Measurements from ENCODE around the gene ADGRB3.
"Not testable (repeated sequence)": the region's sequence is repeated elsewhere in the genome, so short reads cannot be mapped to it uniquely, and the experiment has no call there.

Gene ADGRB3

DNA sequence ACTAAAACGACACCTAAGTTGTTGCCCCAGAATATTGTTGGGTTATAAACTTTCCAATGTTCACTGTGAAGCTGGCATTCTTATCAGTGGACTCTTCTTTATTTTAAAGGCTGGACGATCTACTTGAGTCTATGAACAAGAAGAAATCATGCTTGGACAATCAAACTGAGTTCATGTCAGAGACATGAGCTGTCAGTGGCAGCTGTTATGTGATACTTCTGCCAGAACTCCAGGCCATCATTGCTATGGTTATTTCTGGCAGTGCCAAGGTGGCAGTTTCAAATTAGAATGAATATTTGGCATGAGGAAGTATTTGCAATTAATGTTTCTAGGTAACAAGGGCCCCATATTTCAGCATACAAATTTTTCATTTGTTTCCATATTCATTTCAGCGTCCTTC, 744.4 kb downstream of the ADGRB3 start:
- DNase-seq: no peak

DNA sequence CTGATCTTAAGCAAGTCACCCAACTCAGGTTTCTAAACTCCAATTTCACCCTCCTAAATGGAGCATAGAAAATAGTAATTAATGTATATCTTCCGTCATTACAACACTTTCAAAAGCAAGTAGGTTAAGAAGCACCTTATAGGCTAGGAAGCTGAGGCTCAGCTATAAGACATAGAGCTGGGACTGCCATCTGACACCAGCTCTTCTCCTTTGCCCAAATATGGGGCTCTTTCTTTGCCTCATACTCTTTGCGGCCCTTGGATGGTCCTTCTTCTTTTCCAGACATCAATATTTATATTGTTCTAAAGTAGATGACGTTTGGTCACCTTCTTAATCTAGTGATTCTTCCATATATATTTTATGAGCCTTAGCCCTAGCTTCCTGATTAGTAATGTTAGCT, 748.5 kb downstream of the ADGRB3 start:
- no peak for DNase-seq

GRCh38 chr6:69386426-69386825, 751.3 kb downstream of the ADGRB3 start:
- no peak for DNase-seq

- no peak for DNase-seq
These were observed 755.0 kb downstream of the ADGRB3 start for GRCh38 chr6:69390125-69390524.

DNA sequence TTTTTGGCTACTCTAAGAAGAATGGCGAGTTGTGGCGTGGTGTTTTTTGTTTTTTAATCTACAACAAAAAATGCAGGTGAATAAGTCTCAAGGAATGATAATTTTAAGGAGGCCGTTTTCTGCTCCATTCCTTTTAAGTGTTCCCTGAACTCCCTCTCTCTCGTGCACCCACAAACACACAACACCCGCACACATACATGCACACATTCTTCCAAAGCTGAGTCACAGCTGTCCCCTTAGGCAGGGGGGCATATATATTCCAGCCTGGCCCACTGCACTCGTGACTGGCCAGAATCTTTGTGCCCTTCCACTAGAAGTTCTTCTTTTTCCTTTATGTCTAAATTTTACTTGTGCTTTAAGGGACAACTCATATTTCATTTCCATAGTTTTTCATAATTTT, 756.0 kb downstream of the ADGRB3 start:
- no peak for DNase-seq

- no peak for DNase-seq
These were observed 757.7 kb downstream of the ADGRB3 start for GRCh38 chr6:69392745-69393144.

DNA sequence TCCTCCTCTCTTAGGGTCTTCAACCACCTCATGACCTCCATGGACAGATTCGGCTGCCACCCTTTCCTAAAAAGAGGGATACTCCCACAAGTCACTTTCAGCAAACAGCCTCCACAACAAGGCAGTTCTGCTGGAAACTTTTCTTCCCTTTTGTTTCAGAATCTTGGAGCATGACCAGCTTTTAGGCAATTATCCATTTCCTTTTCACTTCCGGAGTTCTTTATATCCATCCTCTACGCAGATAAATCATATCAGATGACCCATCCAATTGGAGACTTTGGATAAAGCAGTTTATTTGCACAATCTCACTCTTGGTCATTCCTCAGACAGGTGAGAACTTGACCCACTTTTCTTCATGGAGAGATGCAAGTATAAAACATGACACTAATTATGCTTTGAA, 763.2 kb downstream of the ADGRB3 start:
- DNase-seq: no peak

- no peak for DNase-seq
These were observed 763.6 kb downstream of the ADGRB3 start for GRCh38 chr6:69398729-69399128.

GRCh38 chr6:69408886-69409285, 773.8 kb downstream of the ADGRB3 start:
- DNase-seq: no peak

GRCh38 chr6:69416776-69417175, 781.7 kb downstream of the ADGRB3 start:
- DNase-seq: no peak

- no peak for DNase-seq
These were observed 786.2 kb downstream of the ADGRB3 start for GRCh38 chr6:69421269-69421668.

DNA sequence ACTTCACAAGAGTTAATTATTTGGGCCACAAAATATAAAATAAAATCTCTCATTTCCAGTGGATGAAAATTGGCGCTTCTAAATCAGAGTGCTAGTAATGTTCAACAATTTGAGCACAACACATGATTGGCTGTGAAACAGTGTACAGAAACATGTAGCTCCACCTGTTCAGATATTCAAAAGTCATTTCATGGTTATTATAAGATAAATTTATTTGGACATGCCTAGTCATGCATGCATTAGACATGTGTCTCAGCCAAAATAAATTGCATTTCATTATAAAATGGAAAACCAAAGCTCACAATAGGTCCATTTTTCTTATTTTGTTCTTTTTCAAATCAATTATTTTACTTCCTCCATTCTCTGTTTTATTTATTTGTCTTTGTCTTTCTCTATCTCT, 786.9 kb downstream of the ADGRB3 start:
- no peak for DNase-seq

GRCh38 chr6:69422475-69422874, 787.4 kb downstream of the ADGRB3 start:
- DNase-seq: no peak

DNA sequence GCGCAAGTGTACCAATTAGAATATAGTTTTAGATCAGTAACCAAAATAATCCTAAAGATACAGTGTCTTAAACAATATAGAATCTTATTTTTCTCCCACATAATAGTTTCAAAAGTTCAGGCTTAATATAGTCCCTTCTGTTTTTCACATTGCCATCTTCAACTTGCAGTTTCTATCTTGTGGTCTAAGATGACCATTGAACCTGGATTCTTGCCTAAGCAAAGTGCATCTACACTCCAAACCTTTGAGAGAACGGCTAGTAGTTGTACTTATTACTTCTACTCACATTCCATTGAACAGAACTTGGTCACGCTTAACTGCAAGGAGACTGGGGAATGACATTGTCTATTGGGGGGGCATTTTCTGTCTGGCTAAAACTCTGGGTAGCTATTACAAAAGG, 788.7 kb downstream of the ADGRB3 start:
- no peak for DNase-seq

GRCh38 chr6:69424581-69424980, 789.5 kb downstream of the ADGRB3 start:
- no peak for DNase-seq

DNA sequence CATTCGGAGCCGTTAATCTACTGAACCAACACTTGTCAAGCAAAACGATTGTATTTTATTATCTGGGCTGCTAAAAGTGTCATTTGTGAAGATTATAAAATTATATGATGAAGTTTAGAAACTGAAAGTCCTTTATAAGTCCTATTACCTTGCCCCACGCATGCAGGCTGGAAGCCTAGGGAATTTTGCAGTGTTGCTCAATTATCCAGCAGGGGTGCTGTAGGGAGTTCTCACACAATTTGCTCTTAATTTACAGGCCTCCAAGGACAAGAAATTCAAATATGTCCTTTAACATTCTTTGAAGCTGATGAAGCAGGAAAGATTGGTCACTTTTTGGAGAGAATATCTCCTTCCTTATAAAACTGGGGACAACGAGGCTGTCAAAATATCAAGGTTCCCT, 792.8 kb downstream of the ADGRB3 start:
- DNase-seq: no peak

DNA sequence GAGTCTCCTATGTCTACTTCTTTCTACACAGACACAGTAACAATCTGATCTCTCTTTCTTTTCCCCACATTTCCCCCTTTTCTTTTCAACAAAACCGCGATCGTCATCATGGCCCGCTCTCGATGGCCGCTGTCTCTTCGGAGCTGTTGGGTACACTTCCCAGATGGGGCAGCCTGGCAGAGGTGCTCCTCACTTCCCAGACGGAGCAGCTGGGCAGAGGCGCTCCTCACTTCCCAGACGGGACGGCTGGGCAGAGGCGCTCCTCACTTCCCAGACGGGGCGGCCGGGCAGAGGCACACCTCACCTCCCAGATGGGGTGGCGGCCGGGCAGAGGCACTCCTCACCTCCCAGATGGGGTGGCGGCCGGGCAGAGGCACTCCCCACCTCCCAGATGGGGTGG, 797.1 kb downstream of the ADGRB3 start:
- not testable (repeated sequence) for DNase-seq

DNA sequence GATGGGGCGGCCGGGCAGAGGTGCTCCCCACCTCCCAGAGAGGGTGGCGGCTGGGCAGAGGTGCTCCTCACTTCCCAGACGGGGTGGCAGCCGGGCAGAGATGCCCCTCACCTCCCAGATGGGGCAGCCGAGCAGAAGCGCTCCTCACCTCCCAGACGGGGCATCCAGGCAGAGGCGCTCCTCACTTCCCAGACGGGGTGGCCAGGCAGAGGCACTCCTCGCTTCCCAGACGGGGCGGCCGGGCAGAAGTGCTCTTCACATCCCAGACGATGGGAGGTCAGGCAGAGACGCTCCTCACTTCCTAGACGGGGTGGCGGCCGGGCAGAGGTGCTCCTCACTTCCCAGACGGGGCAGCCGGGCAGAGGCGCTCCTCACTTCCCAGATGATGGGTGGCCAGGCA, 798.0 kb downstream of the ADGRB3 start:
- DNase-seq: not testable (repeated sequence)

- no peak for DNase-seq
These were observed 803.0 kb downstream of the ADGRB3 start for GRCh38 chr6:69438113-69438512.

Data from activated CD8-positive, alpha-beta memory T cell treated with anti-CD3 and anti-CD28 coated beads, Interleukin-2, amount 50 U/mL, for 48 hours (primary cell).